Activated CD4-positive, alpha-beta memory T cell treated with anti-CD3 and anti-CD28 coated beads, Interleukin-2, amount 10 ng/mL, durations not matched to agents 7 days and 5 days (primary cell): ENCODE measurements around the gene SMIM7. TPM values are rescaled to one million over a fixed set of nuclear protein-coding genes. Genes with fewer than 3 reads are reported as not detected.
A peak's percentile ranks its signal among the peaks of the same experiment; 100 is the strongest.
"Not testable (repeated sequence)": the region's sequence is repeated elsewhere in the genome, so short reads cannot be mapped to it uniquely, and the experiment has no call there.

Source experiments
- CTCF ChIA-PET: fragments of 350-600 bp; sonication (Branson Sonifier 250); formaldehyde crosslinking; loops from one replicate; lab custom pipeline; 2021; ENCODE audit warnings: antibody characterized with exemption, inconsistent platforms; lab: Charles Lee
- POLR2A ChIA-PET: fragments of 350-600 bp; sonication (Branson Sonifier 250); formaldehyde crosslinking; loops from one replicate; lab custom pipeline; 2021; ENCODE audit warnings: antibody characterized with exemption; lab: Charles Lee
- DNase-seq: peaks from one replicate; pipeline ENCODE4 v3.0.0-alpha.2; 2020
- H3K27ac Mint-ChIP-seq: one replicate; pipeline ENCODE4 v1.8.0; 2021; ENCODE audit warnings: mild to moderate bottlenecking, mixed read lengths
- H3K27me3 Mint-ChIP-seq: one replicate; pipeline ENCODE4 v1.8.0; 2021; ENCODE audit warnings: mixed read lengths
- H3K36me3 Mint-ChIP-seq: one replicate; pipeline ENCODE4 v1.8.0; 2021; ENCODE audit warnings: low read depth, mixed read lengths
- H3K4me1 Mint-ChIP-seq: one replicate; pipeline ENCODE4 v1.8.0; 2021; ENCODE audit warnings: mixed read lengths
- H3K4me3 Mint-ChIP-seq: one replicate; pipeline ENCODE4 v1.8.0; 2021; ENCODE audit warnings: mild to moderate bottlenecking, mixed read lengths
- H3K9me3 Mint-ChIP-seq: one replicate; pipeline ENCODE4 v1.8.0; 2021; ENCODE audit warnings: mixed read lengths
- total RNA-seq, 2 experiments: library from RNA; stranded (reverse); gene quantifications; one replicate each; pipeline ENCODE4 v1.2.3, GENCODE V29; 2021

The SMIM7 gene
- total RNA-seq, 2 experiments from 2014 or later: 52.6 to 60.6 TPM

DNA sequence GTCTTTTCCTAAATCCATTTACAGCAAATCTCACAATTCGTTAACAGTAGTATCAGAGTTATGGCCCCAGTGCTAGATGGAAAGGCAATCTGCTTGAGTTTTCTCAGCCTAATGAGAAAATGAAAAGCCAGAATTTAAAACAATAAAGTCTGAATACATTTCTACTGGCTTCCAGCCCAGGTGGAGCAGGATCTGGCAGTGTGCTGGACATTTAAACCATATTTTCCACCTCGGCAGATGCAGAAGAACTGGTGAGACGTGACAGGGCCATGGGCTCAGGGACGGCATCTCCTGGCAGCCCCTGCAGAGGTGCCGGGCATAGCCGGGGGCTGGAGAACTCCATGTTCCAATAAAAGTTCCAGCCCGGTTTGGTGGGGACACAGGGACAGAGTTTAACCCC, 7.1 kb downstream of the SMIM7 start:
- CTCF ChIA-PET: no interaction called here
- no peak for DNase-seq
- H3K27me3 Mint-ChIP-seq: no peaks in the 10 kb centered on the region
- H3K4me1 Mint-ChIP-seq: peaks cover 26% of the 10 kb centered on the region
- H3K9me3 Mint-ChIP-seq: no peaks in the 10 kb centered on the region
- no peak overlapping the region for H3K27ac Mint-ChIP-seq
- no peak overlapping the region for H3K4me3 Mint-ChIP-seq
- POLR2A ChIA-PET: no interaction called here
- H3K36me3 Mint-ChIP-seq: peaks cover 77% of the 10 kb centered on the region

GRCh38 chr19:16651421-16652188, 8.3 kb downstream of the SMIM7 start:
- DNase-seq, H3K27me3 Mint-ChIP-seq, POLR2A ChIA-PET, CTCF ChIA-PET, H3K4me3 Mint-ChIP-seq, H3K9me3 Mint-ChIP-seq, H3K27ac Mint-ChIP-seq: not testable (repeated sequence)
- Mint-ChIP-seq H3K4me1 (peaks cover 19% of the 10 kb centered on the region), H3K36me3 (peaks cover 78% of the 10 kb centered on the region)

GRCh38 chr19:16650821-16651220, 9.1 kb downstream of the SMIM7 start:
- Mint-ChIP-seq H3K27me3 (no peaks in the 10 kb centered on the region), H3K9me3 (no peaks in the 10 kb centered on the region), H3K4me3 (no peak overlapping the region), H3K36me3 (peaks cover 79% of the 10 kb centered on the region), H3K27ac (no peak overlapping the region), H3K4me1 (peaks cover 14% of the 10 kb centered on the region)
- POLR2A ChIA-PET: no interaction called here
- CTCF ChIA-PET: no interaction called here
- DNase-seq: no peak

- H3K4me1 Mint-ChIP-seq: peaks cover 11% of the 10 kb centered on the region
- no peaks in the 10 kb centered on the region for H3K9me3 Mint-ChIP-seq
- POLR2A ChIA-PET: interaction anchor here (2.3 kb wide), 1 partner anchor 11 kb away, joined by 11 read pairs; no protein-coding TSS in a partner anchor
- CTCF ChIA-PET: interaction anchor here (0.6 kb wide), 1 partner anchor 1805 kb away, joined by 4 read pairs; no protein-coding TSS in a partner anchor
- no peak overlapping the region for H3K27ac Mint-ChIP-seq
- peaks cover 79% of the 10 kb centered on the region for H3K36me3 Mint-ChIP-seq
- DNase-seq: no peak
- no peaks in the 10 kb centered on the region for H3K27me3 Mint-ChIP-seq
- H3K4me3 Mint-ChIP-seq: no peak overlapping the region
These were observed 10.2 kb downstream of the SMIM7 start for GRCh38 chr19:16649734-16650133.

- DNase-seq: no peak
- CTCF ChIA-PET: no interaction called here
- no peak overlapping the region for H3K4me3 Mint-ChIP-seq
- POLR2A ChIA-PET: interaction anchor here (3.4 kb wide), 1 partner anchor 14 kb away, joined by 22 read pairs; the partner anchor contains the start of genes SMIM7 and TMEM38A
- H3K4me1 Mint-ChIP-seq: peaks cover 11% of the 10 kb centered on the region
- no peak overlapping the region for H3K27ac Mint-ChIP-seq
- H3K9me3 Mint-ChIP-seq: no peaks in the 10 kb centered on the region
- H3K27me3 Mint-ChIP-seq: no peaks in the 10 kb centered on the region
- H3K36me3 Mint-ChIP-seq: peaks cover 73% of the 10 kb centered on the region
These were observed 14.8 kb downstream of the SMIM7 start for GRCh38 chr19:16645140-16645539.

DNA sequence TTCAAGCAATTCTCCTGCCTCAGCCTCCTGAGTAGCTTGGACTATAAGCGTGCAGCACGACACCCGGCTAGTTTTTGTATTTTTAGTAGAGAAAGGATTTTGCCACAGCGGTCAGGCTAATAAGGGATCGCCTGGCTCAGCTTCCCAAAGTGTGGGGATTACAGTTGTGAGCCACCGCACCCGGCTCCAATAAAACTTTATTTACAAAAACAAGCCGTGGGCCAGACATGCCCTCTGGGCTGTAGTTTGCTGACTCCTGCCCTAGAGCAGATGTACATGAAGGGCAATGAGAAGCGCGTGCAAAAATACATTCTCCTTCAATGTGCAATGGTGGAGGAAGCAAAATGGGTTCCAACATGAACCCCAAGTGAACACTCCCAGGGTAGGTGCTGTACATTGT, 18.2 kb downstream of the SMIM7 start:
- Mint-ChIP-seq H3K4me1 (peaks cover 17% of the 10 kb centered on the region), H3K36me3 (peaks cover 73% of the 10 kb centered on the region), H3K27me3 (no peaks in the 10 kb centered on the region), H3K4me3 (no peak overlapping the region), H3K27ac (no peak overlapping the region), H3K9me3 (no peaks in the 10 kb centered on the region)
- ChIA-PET POLR2A (interaction anchor here (0.9 kb wide), 1 partner anchor 9 kb away, joined by 3 read pairs; no protein-coding TSS in a partner anchor), CTCF (no interaction called here)
- no peak for DNase-seq

DNA sequence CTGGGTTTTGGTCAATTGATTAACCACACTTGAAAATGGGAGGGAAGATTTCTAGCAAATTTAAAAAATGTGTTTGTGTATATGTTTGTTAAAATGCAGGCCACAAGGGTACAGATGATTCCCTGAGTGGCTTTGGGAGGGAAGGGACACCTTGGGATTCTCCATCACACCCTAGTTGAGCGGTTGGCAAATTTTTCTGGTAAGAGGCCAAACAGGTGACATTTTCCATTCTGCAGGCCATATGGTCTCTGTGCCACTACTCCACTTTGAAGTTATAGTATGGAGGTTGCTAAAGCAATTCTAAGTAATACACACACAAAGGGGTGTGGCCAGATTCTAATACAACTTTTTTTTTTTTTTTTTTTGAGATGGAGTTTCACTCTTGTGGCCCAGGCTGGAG, 19.0 kb downstream of the SMIM7 start:
- DNase-seq: no peak
- CTCF ChIA-PET: no interaction called here
- POLR2A ChIA-PET: interaction anchor here (1.6 kb wide), 1 partner anchor 18 kb away, joined by 4 read pairs; no protein-coding TSS in a partner anchor
- H3K36me3 Mint-ChIP-seq: peaks cover 66% of the 10 kb centered on the region
- no peaks in the 10 kb centered on the region for H3K9me3 Mint-ChIP-seq
- H3K4me3 Mint-ChIP-seq: no peak overlapping the region
- peaks cover 17% of the 10 kb centered on the region for H3K4me1 Mint-ChIP-seq
- no peak overlapping the region for H3K27ac Mint-ChIP-seq
- no peaks in the 10 kb centered on the region for H3K27me3 Mint-ChIP-seq

- peaks cover 16% of the 10 kb centered on the region for H3K4me1 Mint-ChIP-seq
- CTCF ChIA-PET: interaction anchor here (0.6 kb wide), 1 partner anchor 1053 kb away, joined by 3 read pairs; no protein-coding TSS in a partner anchor
- DNase-seq: no peak
- H3K36me3 Mint-ChIP-seq: peaks cover 51% of the 10 kb centered on the region
- H3K27ac Mint-ChIP-seq: no peak overlapping the region
- no peaks in the 10 kb centered on the region for H3K9me3 Mint-ChIP-seq
- H3K4me3 Mint-ChIP-seq: no peak overlapping the region
- POLR2A ChIA-PET: interaction anchor here (1.0 to 5.1 kb wide), 5 partner anchors 10 to 142 kb away, joined by 3 to 38 read pairs (median 3); partner anchors contain the start of genes C19orf44, CALR3, MED26 and SMIM7
- H3K27me3 Mint-ChIP-seq: no peaks in the 10 kb centered on the region
These were observed 21.3 kb downstream of the SMIM7 start for GRCh38 chr19:16638666-16639065.

DNA sequence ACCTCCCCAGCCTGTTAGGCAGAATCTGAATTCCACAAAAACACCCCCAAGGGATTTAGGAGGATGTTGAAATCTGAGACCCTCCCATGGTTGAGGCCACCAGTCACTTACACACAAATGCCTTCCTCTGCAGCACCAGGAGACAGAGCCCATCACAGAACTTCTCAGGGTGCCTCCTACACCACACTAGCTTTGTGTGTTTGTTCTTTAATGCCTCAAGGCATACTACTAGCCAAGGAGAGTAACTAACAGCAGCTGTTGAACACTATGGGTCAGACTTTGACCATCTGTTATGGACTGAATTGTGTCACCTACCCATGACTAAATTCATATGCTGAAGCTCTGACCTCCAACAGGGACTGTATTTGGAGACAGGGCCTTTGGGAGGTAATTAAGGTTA, 22.4 kb downstream of the SMIM7 start:
- no peak for DNase-seq
- Mint-ChIP-seq H3K36me3 (peaks cover 47% of the 10 kb centered on the region), H3K27me3 (no peaks in the 10 kb centered on the region), H3K4me1 (peaks cover 17% of the 10 kb centered on the region), H3K27ac (no peak overlapping the region), H3K9me3 (no peaks in the 10 kb centered on the region), H3K4me3 (no peak overlapping the region)
- ChIA-PET POLR2A (interaction anchor here (1.1 to 5.1 kb wide), 3 partner anchors 9 to 23 kb away, joined by 3 to 38 read pairs (median 7); partner anchors contain the start of genes MED26 and SMIM7), CTCF (interaction anchor here (0.9 to 1.0 kb wide), 2 partner anchors 9 to 24 kb away, joined by 3 read pairs; no protein-coding TSS in a partner anchor)

GRCh38 chr19:16631465-16631864, 28.5 kb downstream of the SMIM7 start:
- POLR2A ChIA-PET: interaction anchor here (1.9 kb wide), 1 partner anchor 47 kb away, joined by 4 read pairs; no protein-coding TSS in a partner anchor
- peaks cover 43% of the 10 kb centered on the region for H3K36me3 Mint-ChIP-seq

DNA sequence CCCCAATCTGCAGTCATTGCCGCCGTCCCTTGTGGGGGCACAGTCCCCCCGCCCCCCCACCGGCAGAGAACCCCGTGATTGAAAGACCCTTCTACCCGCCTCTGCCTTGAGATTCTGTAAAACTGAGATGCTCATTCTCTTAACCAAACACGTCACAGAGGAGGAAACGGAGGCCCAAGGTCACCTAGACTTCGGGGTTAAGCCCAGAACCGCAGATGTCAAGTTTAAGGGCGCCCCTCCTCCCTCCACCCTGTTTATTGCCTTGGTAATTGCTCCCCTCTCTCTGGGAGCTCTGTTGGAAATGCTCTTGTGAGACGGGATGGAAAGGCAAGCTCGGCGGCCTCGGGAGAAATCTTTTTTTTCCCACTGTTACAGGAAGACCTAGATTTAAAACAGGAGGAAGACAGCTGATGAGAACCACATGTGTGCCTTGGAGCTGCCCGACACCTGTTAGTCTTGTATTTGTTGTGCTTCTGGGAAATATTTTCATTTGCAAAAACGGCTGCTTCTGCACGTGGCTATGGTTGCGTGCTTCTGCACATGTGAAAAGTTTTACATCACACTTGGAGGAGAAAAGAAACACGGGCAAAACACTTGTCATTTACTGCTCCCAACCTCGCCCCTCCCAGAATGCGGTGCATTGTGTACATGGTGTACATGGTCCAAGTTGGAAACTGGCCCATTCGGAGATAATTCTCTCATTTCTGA, 30.8 kb downstream of the SMIM7 start:
- ChIA-PET POLR2A (interaction anchor here (0.7 to 5.7 kb wide), 20 partner anchors 9 to 680 kb away, joined by 3 to 136 read pairs (median 4); partner anchors contain the start of genes C19orf44, DDA1, SLC35E1 and SMIM7), CTCF (interaction anchor here (0.6 to 1.2 kb wide), 4 partner anchors 9 to 536 kb away, joined by 3 to 5 read pairs (median 4); no protein-coding TSS in a partner anchor)
- Mint-ChIP-seq H3K36me3 (peaks cover 47% of the 10 kb centered on the region), H3K27me3 (no peaks in the 10 kb centered on the region), H3K27ac (peak overlapping the region; percentile 100), H3K4me1 (peaks cover 61% of the 10 kb centered on the region), H3K4me3 (peak overlapping the region; percentile 99), H3K9me3 (no peaks in the 10 kb centered on the region)
- DNase-seq: no peak

More at GRCh38 chr19:16631465-16631864, 28.5 kb downstream of the SMIM7 start:
- peaks cover 39% of the 10 kb centered on the region for H3K4me1 Mint-ChIP-seq
- H3K4me3 Mint-ChIP-seq: no peak overlapping the region
- H3K27ac Mint-ChIP-seq: peak overlapping the region; percentile 76
- H3K9me3 Mint-ChIP-seq: no peaks in the 10 kb centered on the region
- no peak for DNase-seq
- H3K27me3 Mint-ChIP-seq: no peaks in the 10 kb centered on the region
- CTCF ChIA-PET: no interaction called here

DNA sequence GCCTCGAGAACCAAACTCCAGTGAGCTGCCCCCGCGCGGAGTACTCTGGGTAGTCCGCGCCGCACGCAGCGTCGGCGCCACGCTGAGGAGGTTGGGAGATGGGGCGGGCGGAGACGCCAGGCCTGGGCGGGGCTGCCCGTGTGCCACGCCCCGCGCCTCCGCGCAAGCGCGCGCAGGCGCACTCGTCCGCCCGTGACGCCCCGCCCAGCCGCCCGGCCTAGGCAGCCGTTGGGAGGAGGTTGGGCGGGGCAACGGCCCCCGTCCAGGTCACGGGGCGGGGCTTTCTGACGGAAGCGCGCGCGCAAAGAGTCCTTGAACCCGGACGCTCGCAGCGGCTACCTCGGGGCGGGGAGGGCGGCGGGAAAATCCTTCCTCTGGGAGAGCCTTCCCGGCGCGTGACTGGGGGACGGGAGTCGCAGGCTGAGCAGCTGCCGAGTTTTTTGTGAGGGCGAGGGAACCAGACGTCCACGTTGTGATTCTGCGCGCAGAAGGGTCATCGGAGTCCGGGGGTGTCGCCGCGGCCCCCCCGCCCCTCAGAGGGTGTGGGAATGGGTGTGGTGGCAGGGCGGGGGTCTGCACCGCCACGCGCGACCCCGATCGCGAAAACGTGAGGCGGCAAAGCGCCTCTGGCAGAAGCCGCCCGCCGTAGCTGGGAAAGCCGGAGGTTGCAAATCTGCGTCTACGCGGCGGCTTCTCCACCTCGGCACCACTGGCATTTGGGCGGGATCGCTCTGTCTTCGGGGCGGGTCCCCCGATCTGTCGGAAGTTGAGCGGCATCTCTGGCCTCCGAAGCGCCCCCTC, 31.6 kb downstream of the SMIM7 start, which contains the start of gene MED26:
MED26 (minus strand) TSS at position 22 of the 801 bp plus-strand sequence. CDS start 261 bp downstream, outside the sequence.
- peak within 1 kb of the TSS; percentile 99 for H3K4me3 Mint-ChIP-seq
- ChIA-PET POLR2A (interaction anchor here (0.7 to 5.7 kb wide), 23 partner anchors 10 to 681 kb away, joined by 3 to 136 read pairs (median 5); partner anchors contain the start of genes C19orf44, DDA1, SLC35E1 and SMIM7), CTCF (interaction anchor here (1.1 to 2.0 kb wide), 3 partner anchors 8 to 41 kb away, joined by 3 to 6 read pairs (median 3); no protein-coding TSS in a partner anchor)
- H3K4me1 Mint-ChIP-seq: peaks cover 63% of the 10 kb centered on the region
- H3K27ac Mint-ChIP-seq: peak within 1 kb of the TSS; percentile 100
- H3K9me3 Mint-ChIP-seq: no peaks in the 10 kb centered on the region
- peak; percentile 96 for DNase-seq
- H3K27me3 Mint-ChIP-seq: no peaks in the 10 kb centered on the region
- peaks cover 51% of the 10 kb centered on the region for H3K36me3 Mint-ChIP-seq
